ENCODE data around the gene SUFU.

SUFU gene

DNA sequence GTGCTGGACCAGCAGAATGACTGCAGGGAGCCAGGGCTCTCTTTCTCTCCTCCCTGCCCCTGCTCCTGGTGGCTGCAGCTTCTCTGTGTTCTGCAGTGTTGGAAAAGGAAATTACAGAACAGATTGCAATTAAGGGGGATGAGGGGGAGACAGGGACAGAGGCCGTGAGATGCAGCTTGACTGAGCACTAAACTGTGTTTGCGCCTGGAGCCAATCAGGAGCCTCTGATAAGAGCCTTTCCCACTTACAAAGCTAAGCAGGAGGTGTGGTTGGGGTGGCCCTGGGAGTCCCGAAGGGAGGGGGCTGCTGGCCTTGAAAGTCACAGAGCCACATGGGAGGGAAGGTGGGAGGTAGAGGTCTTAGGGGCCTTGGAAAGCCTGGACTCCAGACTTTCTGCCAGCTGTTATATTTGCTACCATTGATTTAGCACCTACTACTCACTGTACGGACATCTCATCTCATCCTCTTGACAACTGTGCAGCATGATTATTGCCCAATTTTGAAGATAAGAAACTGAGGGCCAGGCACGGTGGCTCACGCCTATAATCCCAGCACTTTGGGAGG, 167.2 kb downstream of the SUFU start:
- DNase-seq (ENCODE audit: low read depth in 2 of 2): no peak

DNA sequence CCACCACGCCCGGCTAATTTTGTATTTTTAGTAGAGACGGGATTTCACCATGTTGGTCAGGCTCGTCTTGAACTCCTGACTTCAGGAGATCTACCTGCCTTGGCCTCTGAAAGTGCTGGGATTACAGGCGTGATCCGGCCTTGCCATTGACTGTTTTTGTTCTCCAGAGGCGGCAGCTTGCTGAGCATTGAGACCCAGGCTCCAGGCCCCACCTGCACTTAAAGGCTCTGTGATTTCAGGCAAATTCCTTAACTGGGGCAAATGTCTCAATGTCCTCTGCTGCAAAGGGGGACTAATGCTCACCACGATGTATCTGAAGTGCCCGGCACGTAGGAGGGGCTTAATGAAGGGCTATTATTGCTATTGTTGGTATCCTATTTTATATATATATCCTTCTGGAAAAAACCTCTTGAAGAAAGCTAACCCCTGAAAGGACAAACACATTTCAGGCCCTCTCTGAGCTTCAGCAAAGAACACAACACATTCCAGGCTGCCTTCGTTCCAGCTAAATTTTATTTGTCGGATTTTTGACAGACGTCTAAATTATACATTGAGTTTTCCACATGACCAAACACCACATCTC, 169.6 kb downstream of the SUFU start:
- DNase-seq (ENCODE audit: low read depth in 2 of 2): no peak

DNA sequence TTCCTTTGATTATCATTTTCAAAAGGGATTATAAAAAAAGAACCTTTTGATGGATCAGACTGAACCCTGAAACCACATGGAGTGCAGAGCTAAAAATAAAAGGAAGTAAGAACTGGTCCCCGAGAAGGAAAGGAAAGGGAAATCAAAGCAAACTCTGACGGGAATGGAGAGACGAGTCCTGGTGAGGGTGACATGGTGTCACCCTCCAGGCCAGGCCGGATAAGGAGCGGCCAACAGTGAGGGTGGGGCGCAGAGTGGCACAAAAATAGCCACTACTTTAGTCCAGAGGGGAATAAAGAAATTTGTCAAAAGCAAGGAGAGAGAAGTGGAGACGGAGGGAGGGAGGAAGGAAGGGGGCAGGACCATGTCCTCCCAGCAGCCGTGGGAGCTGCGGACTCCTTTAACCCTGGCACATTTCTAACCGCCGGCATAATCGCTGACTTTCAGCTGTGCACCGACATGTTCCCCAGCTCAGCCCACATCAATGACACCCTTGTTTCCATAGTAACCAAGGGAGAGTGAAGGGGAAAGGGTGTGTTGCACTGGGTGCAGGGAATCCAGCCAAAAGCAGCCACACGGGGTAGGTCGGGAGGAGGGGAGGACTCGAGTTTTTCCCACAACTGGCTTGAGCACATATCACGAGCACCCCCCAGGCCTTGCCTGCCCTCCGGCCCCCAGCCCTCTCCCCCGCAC, 170.2 kb downstream of the SUFU start:
- peak in 1 of 2 donors; percentile 39 for DNase-seq (ENCODE audit: low read depth in 2 of 2)

DNA sequence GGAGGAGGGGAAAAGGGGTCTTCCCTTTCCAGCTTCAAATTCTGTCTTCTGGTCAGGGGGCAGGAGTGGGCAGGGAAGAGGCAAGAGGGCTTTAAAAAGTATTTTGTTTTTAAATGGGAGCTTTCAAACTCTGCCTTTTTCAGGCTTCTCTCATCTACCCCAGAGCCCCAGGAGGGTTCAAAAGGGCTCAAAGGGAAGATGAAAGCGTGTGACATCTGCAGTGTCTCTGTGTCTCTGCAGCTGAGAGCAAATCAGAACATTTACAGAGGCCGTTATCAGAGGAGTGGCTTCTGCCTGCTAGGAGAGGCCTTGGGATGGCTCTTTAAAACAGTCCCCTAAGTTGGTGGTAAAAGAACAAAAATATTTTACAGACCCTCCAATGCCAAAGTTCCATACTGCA, 170.8 kb downstream of the SUFU start:
- DNase-seq (ENCODE audit: low read depth in 2 of 2): no peak

DNA sequence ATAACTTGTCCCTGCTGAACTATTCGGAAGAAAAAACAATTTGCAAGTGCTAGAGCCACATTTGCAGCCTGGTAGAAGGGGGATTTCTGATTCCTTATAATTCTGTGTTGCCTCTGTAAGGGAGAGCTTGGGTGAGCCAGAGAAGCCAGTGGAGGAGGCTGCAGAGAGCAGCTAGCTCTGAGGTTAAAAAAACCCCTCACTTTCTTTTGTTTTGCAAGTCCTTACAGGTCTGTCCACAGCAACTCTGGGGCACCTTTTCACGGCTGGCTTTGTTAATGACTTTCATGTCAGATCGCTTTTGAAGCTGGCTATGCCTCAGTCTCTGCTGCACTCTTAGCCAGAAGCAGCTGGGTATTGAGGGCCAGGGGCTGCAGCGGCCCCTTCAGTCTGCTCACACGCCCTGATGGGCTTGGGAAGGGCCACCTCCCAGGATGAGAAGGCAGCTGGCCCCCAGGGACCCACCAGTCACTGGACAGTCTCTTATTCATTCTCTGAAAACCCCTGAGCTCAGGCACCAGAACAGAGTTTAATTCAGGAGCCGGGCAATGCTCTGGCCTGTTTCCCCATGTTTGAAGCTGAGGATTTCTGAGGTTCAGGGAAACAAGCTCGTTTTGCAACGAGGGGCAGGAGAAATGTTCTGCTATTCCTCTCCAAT, 171.4 kb downstream of the SUFU start:
- no peak for DNase-seq (ENCODE audit: low read depth in 2 of 2)

DNA sequence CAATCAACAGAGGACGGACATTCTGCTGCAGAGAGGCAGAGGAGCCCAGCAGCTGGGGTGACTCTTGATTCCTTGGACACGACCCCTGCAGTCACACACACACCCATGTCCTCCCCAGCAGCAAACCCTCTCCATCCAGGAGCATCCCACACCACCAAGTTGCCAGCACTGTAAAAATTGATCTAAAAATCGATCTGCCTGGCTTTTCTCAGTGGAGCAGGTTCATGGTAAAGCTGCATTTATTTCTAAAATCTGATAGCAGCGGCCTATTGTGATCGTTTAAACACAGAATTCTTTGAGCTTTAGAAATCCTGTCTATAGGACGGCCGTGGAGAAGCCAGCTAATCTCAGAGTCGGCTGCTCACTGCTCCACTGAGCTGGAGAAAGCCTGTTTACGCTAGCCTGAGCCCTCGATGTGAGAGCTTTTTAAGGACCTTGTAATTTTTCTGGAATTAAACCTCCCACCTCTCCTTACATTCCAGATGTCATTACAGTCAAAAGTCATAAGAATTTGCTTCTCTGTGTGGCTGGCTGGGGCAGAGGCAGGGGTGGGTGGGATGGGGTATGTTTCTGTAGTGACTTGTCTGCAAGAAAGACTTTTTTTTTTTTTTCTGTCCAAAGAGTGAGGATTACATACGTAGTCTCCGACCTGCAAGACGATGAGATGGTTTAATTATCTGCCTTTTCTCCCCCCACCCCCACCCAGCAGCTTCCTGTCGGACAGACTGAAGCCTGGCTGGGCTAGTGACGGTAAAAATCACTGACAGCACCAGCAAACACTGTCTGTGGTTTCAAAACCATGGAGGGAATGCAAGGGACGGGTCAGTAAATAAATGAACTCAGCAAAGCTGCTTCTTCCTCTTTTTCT, 172.1 kb downstream of the SUFU start:
- no peak for DNase-seq (ENCODE audit: low read depth in 2 of 2)

DNA sequence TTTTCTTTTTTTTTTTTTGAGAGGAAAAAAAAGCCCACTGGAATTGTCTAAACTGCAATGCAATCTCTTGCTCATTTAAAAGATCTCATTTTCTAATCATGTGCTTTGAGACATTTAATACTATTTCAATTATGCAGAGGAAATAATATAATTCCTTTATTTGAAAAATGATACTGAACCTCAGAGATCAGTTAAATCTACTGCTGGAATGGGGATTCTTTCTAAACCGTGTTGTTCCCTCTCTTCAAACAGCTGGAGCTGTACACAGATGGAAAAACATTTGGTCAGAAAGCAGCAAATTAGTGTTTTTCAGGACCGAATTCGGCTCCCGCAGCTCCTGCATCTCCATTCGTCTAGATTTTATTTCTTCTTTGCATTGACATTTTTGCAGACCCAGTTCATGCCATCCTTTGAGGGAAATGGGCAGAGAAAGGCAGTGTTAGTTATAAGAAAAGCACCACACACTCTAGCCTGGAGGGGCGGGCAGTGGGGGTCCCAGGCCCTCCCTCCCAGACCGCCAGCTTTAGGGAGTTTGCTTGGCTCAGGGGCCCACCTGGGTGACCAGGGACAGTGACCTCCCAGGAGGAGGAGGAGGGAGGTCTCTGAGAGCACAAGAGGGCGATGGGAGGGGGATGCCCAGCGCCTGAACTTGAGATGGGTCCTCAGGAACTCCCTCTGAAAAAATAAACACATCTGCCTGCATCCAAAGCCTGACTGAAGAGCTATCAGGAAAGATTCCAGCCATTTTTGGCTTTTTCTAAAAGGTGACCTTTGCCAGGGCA, 173.0 kb downstream of the SUFU start:
- DNase-seq (ENCODE audit: low read depth in 2 of 2): no peak

DNA sequence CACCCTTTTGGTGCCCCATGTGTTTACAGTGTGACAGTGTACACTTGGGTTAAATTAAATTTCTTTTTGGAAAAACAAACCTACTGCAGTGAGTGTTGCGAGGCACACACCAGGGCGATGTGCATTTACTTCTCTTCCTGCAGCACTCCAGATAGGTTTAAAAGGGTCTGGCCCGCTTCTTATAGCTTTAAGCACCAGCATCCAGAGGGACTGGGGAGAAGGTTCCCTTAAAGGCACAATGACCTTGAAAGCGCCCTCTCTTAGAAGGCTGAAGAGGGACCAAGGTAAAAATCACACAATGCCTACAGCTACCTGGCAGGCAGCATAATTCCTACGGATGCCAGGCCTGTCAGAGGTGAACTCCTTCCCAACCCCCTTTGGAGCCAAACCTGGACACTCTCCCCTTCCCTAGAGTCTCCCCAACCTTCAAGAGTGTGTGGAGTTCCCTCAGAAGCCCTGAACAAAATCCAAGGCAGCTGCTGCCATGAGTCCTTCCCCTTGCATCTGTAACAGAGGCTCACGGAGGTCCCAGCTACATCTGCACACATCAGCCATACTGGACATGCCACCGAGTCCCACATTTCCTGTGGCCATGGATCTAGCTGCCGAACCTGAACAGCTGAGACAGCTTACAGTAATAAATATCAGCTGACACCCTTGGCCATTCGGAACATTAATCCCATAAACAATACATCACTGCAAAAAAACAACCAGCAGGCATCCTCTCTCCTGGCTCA, 173.7 kb downstream of the SUFU start:
- DNase-seq (ENCODE audit: low read depth in 2 of 2): no peak

DNA sequence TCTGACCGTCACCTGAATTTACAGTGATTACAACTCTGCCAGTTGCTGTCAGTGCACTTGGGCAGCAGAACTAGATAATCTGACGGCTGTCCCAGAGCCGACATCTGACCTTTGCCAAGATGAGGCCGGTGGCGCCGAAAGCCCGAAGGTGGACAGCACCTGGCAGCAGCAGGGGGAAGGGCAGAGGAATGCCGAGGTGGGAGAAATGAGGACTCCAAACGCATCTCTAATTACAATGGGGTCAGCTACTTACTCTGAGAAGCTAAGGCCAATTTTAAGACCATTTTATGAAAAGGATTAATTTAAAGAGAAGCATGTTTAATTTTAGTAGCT, 174.3 kb downstream of the SUFU start:
- no peak for DNase-seq (ENCODE audit: low read depth in 2 of 2)

DNA sequence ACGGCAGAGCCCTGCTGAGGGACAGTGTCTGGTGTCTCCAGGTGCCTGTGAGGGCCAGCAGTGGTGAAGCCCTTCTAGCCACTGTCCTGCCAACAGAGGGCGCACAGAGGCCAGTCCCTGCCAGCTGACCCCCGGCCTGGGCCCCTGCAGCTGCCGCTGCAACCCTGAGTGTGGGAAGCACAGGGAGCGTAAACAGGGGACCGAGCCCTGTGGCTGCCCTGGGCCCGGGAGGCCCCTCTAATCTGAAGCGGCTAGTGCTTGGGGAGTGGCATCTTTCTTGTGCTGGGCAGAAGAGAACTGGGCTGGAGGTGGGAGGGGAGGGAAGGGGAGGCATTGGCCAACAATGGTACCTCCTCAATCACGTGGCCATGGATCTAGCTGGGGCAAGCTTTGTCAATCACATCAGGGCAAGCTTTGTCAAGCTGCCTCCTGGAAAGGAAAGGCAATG, 175.1 kb downstream of the SUFU start:
- DNase-seq (ENCODE audit: low read depth in 2 of 2): no peak

DNA sequence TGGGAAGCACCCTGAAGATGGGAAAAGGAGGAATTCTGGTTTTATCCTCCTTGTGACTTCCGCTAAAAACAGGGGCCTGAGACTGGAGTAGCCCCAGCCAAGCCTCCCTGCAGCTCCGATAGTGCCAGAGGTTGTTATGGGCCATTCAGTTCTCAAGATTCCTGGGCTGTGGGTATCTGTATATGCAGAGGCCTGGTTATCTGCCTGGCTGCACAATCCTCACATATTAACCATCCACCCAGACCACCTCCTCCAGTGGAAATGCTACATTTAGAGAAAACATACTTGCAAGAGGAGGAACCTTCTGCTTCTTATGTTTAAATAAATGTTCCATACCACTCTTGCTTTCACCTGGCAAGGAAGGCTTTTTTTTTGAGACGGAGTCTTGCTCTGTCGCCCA, 175.8 kb downstream of the SUFU start:
- DNase-seq (ENCODE audit: low read depth in 2 of 2): no peak

DNA sequence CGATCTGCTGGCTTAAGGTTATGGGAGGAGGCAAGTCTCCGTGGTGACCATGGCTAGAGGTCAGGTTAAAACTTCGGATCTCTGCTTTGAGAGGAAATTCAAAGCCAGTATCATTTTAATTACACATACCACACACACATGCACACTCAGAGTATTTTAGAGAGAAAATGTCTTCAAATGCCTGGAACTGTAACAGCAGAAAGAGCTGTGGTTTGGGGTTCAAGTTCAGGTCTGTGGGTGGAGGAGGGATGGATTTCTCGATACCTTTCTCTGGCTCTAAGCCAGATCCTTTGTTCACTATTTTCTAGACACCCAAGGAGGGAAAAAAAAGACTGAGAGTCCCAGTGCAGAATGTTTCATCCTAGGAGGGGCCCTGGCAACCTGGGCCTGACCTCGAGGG, 177.9 kb downstream of the SUFU start:
- no peak for DNase-seq (ENCODE audit: low read depth in 2 of 2)

DNA sequence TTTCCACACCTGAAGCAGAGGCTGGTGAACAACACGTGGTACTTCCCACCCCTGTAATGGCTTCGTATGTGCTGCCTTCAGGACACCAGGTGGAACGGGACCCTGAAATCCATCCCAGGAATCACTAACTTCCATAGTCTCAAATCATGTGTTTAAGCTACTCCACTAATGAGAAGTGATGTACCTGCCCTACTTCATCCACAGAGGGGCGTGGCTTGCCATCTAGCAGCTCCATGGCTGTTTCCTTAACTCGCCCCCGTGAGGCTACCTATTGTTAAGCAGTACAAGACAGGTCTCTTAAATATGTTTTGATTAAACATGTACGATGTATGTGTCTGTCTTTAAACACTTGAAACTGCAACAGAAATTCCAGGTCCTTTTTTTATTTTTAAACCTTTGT, 178.6 kb downstream of the SUFU start:
- no peak for DNase-seq (ENCODE audit: low read depth in 2 of 2)

DNA sequence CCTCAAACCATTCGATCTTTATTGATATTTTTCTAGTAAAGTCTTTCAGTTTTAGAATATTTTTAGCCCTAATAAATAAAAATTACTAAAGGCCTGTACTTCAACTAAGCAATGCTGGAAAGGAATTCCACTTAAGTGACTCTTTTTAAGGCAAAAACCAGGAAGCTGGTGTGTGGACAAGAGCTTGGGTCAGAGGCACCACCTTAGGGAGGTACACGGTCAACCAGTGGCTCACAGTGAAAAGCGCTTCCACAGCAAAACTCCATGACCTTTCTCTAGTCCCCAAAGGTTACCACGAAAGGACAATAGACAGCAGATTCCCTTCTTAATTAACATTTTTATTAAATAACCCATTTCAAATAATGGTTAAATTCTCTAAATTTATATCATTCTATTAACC, 179.2 kb downstream of the SUFU start:
- DNase-seq (ENCODE audit: low read depth in 2 of 2): no peak
